Left forelimb (tissue), 1 donor: ENCODE data around the gene ACTN1.
"Not testable (repeated sequence)": the region's sequence is repeated elsewhere in the genome, so short reads cannot be mapped to it uniquely, and the experiment has no call there.

Source experiments
- DNase-seq: peaks from one replicate; pipeline ENCODE4 v3.0.0-alpha.2; 2018; ENCODE audit warnings: low spot score

ACTN1 gene

DNA sequence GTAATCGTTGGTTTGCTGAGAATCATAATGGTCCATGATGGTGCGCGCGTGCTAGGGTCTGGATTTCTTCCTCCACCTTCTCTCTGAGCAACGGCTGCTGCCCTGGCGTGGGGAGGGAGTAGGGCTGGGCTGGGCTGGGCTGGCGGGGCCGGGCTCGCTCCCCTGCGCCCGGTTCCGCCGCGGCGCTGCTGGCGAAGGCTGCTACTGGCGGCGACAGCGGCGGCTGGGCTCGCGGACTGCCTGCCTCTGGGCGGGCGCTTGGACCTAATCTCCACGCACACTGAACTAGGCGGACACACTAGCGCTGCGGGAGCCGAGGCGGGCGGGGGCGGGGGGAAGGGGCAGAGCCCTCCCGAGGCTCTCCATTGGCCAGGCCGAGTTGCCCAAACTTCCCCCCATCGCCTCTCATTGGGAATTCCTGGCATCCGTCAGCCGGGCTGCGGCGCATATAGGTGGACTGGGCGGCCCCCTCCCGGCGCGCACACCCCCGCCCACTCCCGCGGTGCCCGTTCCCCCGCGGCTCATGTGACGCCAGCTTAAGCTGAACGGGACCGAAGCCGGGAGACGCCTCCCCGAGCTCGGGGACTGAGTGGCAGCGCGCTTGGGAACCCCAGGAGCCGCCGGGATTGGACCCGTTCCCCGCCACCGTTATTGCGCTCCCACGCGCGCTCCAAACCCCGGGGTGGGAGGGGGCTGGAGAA lies at the start of gene ACTN1:
Gene ACTN1 (minus strand): TSS at position 282 of the 701 bp plus-strand sequence. CDS start 246 bp downstream, at position 36.
- peak; percentile 90 for DNase-seq

DNA sequence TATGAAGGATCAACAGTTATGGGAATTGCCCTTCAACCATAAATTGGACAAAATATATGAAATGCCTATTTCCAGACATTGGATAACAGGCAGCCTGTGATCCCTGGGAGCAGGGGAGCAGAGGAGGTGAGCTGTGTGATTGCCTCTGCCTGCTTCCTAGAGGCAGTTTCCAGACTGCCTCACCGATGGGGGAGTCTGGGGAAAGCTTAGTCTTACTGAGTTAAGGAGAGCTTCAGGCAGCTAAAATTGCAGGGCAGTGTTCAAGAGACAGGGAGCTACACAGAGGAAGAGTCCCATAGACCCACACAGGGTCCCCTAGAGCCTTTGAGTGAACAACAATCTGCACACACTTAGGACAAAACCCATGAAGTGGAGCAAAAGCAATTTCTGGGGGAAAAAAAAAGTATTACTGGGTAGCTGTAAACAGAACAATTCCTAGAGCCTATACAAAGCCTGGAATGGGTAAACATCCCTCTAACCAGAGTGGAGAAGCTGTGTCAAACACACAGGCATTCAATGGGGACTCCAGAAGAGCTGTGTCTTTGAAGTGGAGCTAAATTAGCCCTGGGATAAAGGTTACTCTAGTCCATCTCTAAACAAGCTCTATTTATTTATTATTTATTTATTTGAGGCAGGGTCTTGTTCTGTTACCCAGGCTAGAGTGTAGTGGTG lies 48.3 kb upstream of the ACTN1 start:
- DNase-seq: peak; percentile 20

DNA sequence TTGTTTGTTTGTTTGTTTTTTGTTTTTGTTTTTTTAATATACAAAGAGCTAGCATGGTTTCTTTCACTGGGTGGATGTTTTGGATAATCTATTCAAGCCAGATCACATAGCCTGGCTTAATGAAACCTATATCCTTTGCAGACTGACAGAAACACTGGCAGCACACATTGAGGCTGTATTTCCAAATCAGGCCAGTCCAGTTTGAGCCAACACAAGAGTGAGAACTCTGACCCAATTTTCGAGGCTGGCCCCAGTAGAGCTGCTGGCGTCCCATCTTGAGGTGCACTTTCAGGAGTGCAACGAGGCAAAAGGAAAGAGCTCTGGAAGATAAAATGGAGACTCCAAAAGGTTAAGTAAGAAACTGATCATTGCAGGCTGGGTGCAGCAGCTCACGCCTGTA lies 43.9 kb upstream of the ACTN1 start:
- no peak for DNase-seq

DNA sequence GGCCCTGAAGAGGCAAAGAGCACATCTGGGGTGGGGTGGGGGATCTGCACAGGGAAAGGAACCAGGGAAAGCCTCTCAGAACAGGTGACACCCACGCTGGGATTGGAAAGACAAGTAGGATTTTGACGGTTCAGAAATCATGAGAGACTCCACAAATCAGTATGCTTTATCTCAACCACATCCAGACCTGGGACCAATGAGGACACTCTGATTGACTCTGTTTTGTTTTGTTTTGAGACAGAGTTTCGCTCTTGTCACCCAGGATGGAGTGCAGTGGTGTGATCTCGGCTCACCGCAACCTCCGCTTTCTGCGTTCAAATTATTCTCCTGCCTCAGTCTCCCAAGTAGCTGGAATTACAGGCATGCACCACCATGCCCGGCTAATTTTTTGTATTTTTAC lies 43.0 kb upstream of the ACTN1 start:
- DNase-seq: not testable (repeated sequence)

DNA sequence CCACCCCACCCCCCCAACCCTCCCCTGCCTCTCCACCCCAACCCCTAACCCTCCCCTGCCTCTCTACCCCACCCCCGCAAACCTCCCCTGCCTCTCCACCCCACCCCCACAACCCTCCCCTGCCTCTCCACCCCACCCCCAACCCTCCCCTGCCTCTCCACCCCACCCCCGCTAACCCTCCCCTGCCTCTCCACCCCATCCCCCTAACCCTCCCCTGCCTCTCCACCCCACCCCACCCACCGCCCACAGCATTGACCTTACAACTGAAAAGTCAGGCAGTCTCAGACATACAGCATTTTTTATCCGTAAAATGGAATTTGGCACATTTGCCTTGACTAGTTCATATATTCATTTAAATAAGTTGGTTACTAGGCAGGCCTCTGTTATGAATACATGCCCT lies 38.6 kb upstream of the ACTN1 start:
- DNase-seq: no peak

DNA sequence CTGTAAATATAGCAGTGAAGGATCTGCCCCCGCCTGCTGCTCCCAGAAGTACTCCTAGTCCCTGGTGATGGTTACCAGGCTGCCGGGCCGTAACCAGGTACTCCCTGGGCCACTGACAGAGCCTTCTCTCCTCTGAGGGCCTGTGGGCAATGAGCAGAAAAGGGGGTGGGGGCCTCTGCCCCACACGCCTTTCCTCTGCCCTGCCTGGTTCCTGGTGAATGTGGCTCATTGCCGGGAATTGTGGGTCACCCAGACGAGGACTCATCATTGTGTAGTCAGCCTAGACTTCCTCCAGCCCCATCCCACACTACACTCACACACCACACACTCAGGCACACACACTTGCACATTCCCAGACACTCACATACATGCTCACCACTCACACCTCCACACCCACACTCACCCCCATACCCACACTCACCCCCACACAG lies 35.7 kb upstream of the ACTN1 start:
- DNase-seq: no peak

DNA sequence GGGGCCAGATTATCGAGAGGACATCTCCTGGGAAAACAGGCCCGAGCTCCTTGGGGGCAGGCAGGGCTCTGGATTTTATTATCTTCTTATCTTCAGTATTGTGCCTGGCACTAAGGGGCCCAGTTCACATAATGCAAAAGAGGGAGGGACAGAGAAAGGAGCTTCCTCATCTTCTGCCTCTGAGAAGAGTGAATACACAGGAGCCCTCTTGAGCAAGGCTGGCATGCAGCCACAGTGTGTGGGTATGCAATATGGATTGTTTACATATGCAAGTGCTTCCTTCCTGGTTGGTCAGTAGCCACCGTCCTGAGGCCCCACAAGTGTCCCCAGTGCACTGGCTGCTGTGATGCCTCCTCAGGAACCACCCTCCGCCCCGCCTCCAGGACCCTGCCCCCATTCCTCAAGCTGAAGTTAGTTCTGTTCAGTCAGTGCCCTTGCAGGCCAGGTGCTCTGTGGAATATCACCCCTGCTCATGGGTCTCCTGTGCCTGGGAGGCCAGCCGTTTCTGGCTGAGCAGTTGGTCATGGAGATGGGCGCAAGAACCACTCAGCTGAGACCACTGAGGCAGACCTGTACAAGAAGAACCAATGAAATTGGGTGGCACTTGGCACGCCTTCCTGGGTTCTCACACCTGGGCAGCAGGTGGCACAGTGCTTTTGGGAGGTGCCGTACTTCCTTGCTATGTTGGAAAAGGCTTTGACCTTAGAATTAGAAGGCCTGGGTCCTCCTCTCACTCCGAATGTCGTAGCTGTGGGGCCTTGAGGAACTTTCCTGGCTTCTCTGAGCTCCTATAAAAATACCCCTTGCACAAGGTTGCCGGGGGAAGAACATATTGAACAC lies 35.1 kb upstream of the ACTN1 start:
- no peak for DNase-seq

DNA sequence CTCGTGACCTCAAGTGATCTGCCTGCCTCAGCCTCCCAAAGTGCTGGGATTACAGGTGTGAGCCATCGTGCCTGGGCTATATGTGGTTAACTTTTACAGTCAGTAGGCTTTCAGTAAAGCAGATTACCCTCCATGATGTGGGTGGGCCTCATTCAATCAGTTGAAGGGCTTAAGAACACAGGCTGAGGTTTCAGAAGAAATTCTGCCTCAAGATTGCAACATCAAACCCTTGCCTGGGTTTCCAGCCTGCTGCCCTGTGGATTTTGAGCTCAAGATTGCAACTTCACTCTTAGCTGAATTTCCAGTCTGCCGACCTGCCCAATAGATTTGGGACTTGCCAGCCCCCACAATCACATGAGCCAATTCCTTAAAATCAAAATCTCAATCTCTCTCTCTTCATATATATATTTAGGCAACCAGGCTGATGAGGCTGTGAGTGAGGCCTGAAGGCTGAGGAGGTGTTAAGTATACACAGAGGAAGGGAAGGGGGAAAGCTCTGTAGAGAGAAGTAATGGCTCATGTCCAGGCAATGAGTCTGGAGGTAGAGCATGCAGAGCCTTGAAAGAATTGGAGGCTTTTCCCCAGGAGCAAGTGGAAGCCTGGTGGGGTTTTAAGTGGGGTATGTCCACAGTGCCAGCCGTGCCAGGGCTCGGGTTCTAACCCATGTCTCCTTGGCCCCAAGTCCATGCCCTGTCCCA lies 33.3 kb upstream of the ACTN1 start:
- DNase-seq: no peak

DNA sequence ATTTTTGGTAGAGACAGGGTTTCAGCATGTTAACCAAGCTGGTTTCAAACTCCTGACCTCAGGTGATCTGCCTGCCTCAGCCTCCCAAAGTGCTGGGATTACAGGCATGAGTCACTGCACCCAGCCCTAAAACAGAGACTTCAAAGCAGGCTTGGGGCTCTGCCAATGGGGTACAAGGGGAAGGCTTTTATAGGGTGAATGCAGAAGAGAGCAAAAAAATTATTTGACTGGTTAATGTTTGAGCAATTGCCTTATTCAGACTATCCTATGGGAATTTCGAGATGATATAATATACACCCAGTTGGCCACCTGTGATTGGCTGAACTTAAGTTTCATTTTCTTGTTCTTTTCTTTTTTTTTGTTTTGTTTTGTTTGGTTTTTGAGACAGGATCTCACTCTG lies 31.5 kb upstream of the ACTN1 start:
- DNase-seq: no peak

DNA sequence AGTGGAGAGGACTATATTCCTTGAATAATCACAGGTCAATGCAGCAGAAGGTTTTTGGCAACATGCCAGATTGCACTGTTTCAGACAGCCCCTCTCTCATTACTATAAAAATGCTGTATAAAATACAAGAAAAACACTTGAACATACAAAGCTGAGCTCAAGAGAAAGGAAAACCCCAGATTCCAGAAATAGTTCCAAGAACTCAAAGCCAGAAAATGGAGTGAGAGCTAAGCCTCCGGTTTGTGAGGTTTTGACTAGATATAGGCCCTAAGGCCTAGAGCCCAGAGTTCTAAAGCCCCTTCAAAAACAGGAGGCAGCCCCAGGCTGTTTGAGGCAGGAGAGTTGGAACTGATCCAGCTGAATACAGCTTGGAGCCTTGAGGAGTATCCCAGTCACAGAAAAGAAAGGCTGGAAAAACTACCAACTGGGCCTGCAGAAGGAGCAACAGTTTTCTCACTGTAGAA lies 29.4 kb upstream of the ACTN1 start:
- DNase-seq: no peak

DNA sequence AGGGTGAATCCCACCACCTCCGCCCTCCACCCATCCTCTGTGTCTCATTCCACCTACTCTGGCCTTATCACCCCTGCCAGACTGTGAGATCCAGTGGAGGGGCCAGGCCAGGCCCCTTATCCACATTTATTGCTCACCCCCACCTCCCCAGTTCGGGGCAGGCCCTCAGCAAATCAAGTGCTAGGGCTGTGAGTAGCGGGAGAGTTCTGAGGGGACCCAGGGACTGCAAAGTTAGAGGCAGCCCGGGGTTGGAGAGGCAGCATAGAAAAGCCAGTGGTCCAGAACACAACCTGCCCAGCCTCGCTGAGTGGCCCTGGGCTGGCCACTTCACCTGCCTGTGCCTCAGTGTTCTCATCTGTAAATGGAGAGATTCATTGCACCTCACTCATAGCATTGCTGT lies 27.2 kb upstream of the ACTN1 start:
- no peak for DNase-seq

DNA sequence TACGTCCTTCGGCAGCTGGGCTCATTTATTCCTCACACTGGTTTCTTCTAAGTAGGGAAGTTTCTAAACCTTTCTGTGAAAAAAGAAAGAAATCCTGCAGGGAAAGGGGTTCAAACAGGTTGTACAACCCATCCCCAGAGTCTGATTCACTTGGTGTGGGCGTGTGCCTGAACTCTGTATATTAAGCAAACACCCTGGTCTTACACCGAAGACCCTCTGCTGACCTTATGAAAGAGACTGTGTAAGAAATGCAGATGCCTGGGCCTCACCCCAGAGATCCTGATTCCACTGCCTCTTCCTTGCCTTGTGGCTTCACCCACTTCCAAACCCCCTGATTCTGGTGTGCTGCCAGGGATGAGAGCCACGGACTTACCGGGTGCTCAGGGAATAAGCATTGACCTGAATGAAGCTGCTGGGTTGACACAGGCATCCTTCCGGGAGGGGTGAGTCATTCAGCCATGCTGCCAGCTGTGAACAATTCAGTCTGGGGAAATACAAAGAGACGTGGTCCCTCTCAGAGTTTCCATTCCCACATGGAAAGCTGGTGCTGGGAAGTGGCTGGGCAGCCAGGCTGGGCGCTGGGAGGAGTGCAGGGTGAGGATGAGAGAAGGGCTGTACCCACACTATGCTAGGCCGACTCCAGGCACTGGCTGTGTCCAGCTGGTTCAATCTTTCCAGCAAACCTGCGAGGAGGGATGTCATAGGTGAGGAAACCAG lies 26.5 kb upstream of the ACTN1 start:
- peak; percentile 72 for DNase-seq

DNA sequence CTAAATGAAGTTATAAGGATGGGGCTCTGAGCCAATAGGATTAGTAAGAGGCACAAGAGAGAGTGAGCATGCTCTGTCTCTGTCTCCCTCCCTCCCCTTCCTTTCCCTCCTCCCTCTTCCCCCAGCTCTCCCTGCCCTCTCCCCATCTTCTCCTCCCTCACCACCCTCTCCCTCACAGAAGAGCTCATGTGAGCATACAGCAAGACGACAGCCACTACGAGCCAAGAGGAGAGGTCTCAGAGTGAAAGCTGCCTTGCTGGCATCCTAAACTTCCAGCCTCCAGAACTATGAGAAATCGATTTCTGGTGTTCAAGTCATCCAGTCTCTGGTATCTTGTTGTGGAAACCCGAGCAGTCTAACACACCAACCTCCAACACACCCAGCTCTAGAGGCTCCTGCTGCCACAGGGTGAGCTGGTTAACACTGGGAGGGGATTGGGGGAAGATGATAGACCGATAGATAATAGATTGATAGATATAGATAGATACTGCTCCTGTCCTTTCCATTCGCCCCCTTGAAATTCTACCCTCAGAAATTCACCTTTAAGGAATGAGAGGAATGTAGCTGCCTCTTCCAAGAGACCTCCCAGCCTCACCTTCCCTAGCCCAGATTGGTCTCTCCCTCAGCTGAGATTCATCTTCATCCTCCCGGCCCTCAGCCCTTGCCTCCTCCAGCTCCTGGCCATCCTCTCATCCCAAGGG lies 25.8 kb upstream of the ACTN1 start:
- DNase-seq: no peak

DNA sequence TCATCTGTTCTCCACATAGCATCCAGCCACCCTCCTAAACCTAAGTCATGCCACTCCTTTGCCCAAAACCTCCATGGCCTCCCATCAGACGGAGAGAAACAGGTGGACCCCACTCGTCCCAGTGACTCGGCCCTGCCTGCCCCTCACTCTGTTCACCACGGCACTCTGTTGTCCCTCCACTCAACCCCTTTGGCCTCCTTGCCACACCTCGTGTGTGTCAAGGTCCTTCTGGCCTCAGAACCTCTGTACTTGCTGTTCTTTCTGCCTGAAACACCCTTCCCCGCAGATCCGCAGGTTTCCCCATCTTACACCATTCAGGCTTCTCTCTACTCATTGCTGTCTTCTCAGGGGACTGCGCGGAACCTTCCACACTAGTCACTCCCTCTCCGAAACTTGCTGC lies 24.5 kb upstream of the ACTN1 start:
- no peak for DNase-seq

DNA sequence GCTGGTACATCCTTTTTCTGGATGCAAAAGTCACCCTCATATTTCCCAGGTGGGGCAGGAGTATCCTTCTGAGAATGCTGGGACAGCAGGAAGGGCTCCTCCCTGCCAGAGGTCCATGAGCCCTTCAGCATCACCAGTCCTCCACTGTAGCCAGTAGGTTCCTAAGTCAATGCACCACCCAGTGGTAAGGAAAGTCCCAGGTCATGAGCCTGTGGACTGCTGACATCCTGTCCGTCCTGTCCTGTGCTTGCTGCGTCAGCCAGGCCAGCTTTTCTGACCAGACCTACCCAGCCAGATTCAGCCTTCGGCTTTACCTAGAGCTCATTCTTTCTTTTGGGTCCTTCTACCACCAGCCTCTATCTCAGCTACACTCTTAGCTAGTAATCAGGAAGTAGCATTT lies 23.0 kb upstream of the ACTN1 start:
- no peak for DNase-seq

DNA sequence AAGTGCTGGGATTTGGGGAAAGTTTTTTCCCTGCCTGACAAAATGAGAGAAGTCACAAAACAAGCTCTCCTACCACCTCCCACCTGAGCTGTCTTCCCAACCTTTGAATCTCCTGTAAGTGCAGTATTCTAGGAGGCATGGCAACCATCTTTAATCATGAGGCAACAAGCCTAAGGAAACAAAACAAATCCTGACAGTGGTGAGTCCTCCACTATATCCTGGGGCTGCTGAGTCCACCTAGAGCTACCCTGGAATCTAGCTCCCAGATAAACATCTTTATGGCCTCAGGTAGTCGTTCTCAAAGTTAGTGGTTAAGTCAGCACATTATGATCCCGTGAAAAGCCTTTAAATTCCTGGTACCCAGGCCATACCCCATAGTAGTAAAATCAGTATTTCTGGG lies 22.3 kb upstream of the ACTN1 start:
- DNase-seq: no peak

DNA sequence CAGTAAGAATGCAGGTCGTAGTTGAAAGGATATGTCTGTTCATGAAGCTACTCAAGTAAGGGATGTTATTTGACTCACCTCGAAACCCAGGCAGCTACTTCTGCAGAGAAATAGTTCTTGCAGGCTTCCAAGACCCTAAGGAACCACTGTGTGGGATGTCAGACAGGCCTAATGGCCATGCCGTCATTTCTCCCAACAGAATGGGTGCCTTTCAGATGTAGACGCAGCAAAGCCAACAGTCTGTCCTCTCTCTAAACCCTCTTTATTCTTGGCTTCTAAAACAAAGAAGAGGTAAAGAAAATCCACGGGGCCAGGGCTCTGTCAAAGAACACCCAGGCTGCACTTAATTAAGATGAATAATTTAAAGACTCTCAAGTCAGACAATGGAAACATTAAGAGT lies 19.0 kb upstream of the ACTN1 start:
- DNase-seq: peak; percentile 36

DNA sequence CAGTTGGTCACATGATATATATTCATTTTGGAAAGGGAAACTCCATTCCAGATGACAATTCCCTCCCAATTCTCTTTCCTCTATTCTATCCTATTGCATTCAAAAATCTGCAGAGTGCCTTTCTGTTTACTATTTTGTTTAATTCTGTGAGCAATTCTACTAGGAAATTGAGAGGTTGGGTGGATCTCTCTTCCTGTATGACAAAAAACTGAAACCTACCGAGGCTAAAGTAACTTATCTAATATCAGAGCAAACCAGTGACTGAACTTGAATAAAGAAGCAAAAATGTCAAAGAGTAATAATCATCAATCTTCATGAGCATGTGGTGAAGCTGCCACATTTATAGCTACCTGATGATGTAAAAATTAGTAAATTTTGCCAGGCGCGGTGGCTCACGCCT lies 16.6 kb upstream of the ACTN1 start:
- DNase-seq: no peak

DNA sequence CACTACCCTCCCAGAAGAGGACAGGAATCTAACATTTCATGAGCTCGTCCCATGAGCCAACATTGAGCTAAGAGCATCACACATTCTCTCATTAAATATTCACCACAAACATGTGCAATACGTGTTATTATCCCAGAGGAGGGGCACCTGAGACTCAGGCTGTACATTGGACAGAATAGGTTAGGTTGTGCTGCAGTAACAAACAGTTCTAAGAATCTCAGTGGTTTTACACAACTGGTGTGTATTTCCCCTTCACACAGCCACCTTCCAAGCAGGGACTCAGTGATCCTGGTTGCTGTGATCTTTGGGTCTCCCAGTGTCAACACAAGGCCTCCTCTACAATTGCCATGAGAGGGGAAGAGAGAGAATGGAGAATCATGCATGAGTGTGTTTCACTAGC lies 15.0 kb upstream of the ACTN1 start:
- DNase-seq: peak; percentile 22

DNA sequence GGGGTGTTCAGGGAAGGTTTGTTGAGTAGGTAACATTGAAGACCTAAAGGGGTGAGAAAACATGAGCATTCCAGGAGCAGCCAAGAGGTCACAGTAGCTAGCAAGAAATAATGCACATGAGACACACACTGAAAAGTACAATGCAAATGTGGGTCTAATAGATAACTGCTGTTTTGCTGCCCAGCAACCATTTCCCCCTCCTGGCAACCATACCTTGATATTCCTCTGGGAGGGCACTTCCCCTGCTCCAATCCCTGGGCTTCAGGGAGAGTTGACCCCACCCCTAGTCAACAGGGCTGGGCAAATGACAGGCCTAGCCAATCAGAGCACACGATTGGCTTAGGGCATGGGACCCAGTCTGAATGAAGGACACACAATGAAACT lies 8.5 kb upstream of the ACTN1 start:
- no peak for DNase-seq
